Transverse colon (tissue), 4 donors: Measurements from ENCODE around the gene NECTIN1. TPM values are rescaled to one million over a fixed set of nuclear protein-coding genes. Genes with fewer than 3 reads are reported as not detected.

Experiments used
- DNase-seq: peaks from one replicate; pipeline ENCODE4 v3.0.0-alpha.2; 2019
- H3K27ac ChIP-seq, 4 donors: fragments of 200-600 bp; sonication (generic); 2 replicates each; pipeline ENCODE4 v1.5.1; 2016 to 2018; ENCODE audit warnings: inconsistent platforms in 4 of 4
- H3K27me3 ChIP-seq: fragments of 200-600 bp; sonication (generic); 2 replicates; pipeline ENCODE4 v1.5.1; 2017; ENCODE audit warnings: inconsistent platforms
- H3K36me3 ChIP-seq, 4 donors: fragments of 200-600 bp; sonication (generic); 2 replicates each; pipeline ENCODE4 v1.5.1; 2017 to 2019; ENCODE audit warnings: inconsistent platforms in 4 of 4
- H3K4me1 ChIP-seq, 4 donors: fragments of 200-600 bp; sonication (generic); 2 replicates each; pipeline ENCODE4 v1.5.1; 2017 to 2020; ENCODE audit warnings: inconsistent platforms in 4 of 4
- H3K4me3 ChIP-seq, 4 donors: fragments of 200-600 bp; sonication (generic); 1 replicate in 1 of 4; 2 replicates in 3 of 4; pipeline versions ENCODE4 v1.5.1 to v1.6.1; 2017 to 2019; ENCODE audit warnings: inconsistent platforms in 4 of 4
- H3K9me3 ChIP-seq, 2 donors: fragments of 200-600 bp; sonication (generic); 2 replicates each; pipeline ENCODE4 v1.5.1; 2017 to 2019; ENCODE audit warnings: inconsistent platforms in 2 of 2
- EP300 ChIP-seq: sonication (generic); formaldehyde crosslinking; IDR thresholded peaks from one replicate; pipeline ENCODE4 v1.6.1; 2017; ENCODE audit warnings: antibody characterized with exemption, low read depth
- POLR2A ChIP-seq: fragments of 450-650 bp; IDR thresholded peaks from one replicate; pipeline ENCODE4 v1.6.1; 2016; ENCODE audit warnings: antibody characterized with exemption, mild to moderate bottlenecking, moderate library complexity
- POLR2AphosphoS5 ChIP-seq, 3 donors: sonication (generic); formaldehyde crosslinking; IDR thresholded peaks; one replicate each; pipeline ENCODE4 v1.6.1; 2016; ENCODE audit warnings: antibody characterized with exemption in 3 of 3
- WGBS, 2 donors: methylation state at CpG; one replicate each; pipeline ENCODE4 v1.1.5; 2018; ENCODE audit warnings: low coverage in 1 of 2; 5-methylcytosine and 5-hydroxymethylcytosine counted together
- in situ Hi-C, 4 donors: fragments of 200-750 bp; cut with MboI; loops; one replicate each; pipeline versions ENCODE4 v1.15.0 to v1.15.1; 2017; ENCODE audit warnings: low sequenced_read_pairs in 3 of 4, low pct_ligation_motif_present in 1 of 4, low pct_unique_long_range_greater_than_20kb in 1 of 4
- intact Hi-C: fragments of 100-400 bp; cut with DNase I; formaldehyde crosslinking; loops from one replicate; pipeline ENCODE4 v1.15.1; 2023; ENCODE audit warnings: low total_unique reads
- total RNA-seq, 4 donors: library from RNA; depleted of rRNA; stranded (reverse); fragments of >200 nt; gene quantifications; one replicate each; pipeline ENCODE4 v1.1.0, GENCODE V29; 2016
- TF ChIP-seq, protein P1 (sequence below), 5 experiments: fragments of 200-600 bp in 3 of 5; fragments of 450-650 bp in 2 of 5; sonication (generic) in 3 of 5; IDR thresholded peaks; 1 replicate in 2 of 5; 2 replicates in 3 of 5; pipeline ENCODE4 v1.5.1; 2016 to 2017; ENCODE audit warnings: antibody characterized with exemption in 5 of 5, inconsistent platforms in 3 of 5, mild to moderate bottlenecking in 2 of 5, moderate library complexity in 1 of 5

Gene NECTIN1
- total RNA-seq, 4 donors from 2014 or later: 11.0 to 71.2 (median 12.6) TPM

- Histone ChIP-seq H3K27me3 (peaks cover 4% of the 10 kb centered on the region), H3K4me3 (no peak overlapping the region), H3K36me3 (no peaks in the 10 kb centered on the region), H3K4me1 (no peaks in the 10 kb centered on the region), H3K27ac (no peak overlapping the region), H3K9me3 (peaks cover 0 to 3% of the 10 kb centered on the region in 2 donors)
- intact Hi-C loops (no loop called here), in situ Hi-C loops (no loop called here)
- no peak for DNase-seq
- TF ChIP-seq POLR2AphosphoS5 (IDR thresholded peaks at IDR 0.05): no peak
- no peak for TF ChIP-seq POLR2A
- TF ChIP-seq, protein P1, sequence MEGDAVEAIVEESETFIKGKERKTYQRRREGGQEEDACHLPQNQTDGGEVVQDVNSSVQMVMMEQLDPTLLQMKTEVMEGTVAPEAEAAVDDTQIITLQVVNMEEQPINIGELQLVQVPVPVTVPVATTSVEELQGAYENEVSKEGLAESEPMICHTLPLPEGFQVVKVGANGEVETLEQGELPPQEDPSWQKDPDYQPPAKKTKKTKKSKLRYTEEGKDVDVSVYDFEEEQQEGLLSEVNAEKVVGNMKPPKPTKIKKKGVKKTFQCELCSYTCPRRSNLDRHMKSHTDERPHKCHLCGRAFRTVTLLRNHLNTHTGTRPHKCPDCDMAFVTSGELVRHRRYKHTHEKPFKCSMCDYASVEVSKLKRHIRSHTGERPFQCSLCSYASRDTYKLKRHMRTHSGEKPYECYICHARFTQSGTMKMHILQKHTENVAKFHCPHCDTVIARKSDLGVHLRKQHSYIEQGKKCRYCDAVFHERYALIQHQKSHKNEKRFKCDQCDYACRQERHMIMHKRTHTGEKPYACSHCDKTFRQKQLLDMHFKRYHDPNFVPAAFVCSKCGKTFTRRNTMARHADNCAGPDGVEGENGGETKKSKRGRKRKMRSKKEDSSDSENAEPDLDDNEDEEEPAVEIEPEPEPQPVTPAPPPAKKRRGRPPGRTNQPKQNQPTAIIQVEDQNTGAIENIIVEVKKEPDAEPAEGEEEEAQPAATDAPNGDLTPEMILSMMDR (IDR thresholded peaks at IDR 0.05): no peak
- TF ChIP-seq EP300: no peak
These were observed 43.1 kb upstream of the NECTIN1 start for GRCh38 chr11:119772076-119772475.

GRCh38 chr11:119771172-119771770 lies 42.3 kb upstream of the NECTIN1 start:
- no peaks in the 10 kb centered on the region for H3K36me3 ChIP-seq
- H3K9me3 ChIP-seq: peaks cover 0 to 3% of the 10 kb centered on the region in 2 donors
- no peak overlapping the region for H3K4me3 ChIP-seq
- no peak for DNase-seq
- TF ChIP-seq POLR2A (no peak), EP300 (no peak)
- intact Hi-C loops (no loop called here), in situ Hi-C loops (no loop called here)
- 80 to 93% methylated on average over 4 to 9 of the region's 9 CpGs for WGBS, 2 donors
- no peaks in the 10 kb centered on the region for H3K4me1 ChIP-seq
- no peak overlapping the region for H3K27ac ChIP-seq
- H3K27me3 ChIP-seq: peaks cover 4% of the 10 kb centered on the region

DNA sequence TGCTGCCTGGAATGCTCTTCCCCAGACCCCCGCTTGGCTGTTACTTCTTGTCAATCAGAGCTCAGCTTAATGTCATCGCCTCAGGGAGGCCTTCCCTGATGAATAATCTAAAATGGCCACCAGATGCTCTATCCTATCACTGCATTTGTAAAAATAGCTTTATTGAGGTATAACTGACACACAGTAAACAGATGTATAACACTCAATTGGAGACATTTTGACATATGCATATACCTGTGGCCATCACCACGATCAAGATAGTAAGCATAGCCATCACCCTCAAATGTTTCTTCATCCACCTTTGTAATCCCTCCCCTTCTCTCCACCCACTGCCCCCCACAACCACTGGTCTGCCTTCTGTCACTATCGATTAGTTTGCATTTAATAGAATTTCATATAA lies 36.6 kb upstream of the NECTIN1 start:
- DNase-seq: no peak
- H3K27ac ChIP-seq: no peak overlapping the region
- in situ Hi-C loops (no loop called here), intact Hi-C loops (no loop called here)
- no peak overlapping the region for H3K4me3 ChIP-seq
- 60 to 62% methylated on average over 1 to 4 of the region's 4 CpGs for WGBS, 2 donors
- peaks cover 0 to 3% of the 10 kb centered on the region in 2 donors for H3K9me3 ChIP-seq
- H3K36me3 ChIP-seq: no peaks in the 10 kb centered on the region
- H3K4me1 ChIP-seq: peaks cover 0 to 4% (median 2%) of the 10 kb centered on the region in 4 donors
- no peak for TF ChIP-seq POLR2AphosphoS5 (IDR thresholded peaks at IDR 0.05)
- TF ChIP-seq EP300: no peak
- TF ChIP-seq, protein P1 (IDR thresholded peaks at IDR 0.05): no peak
- TF ChIP-seq POLR2A: no peak
- H3K27me3 ChIP-seq: no peaks in the 10 kb centered on the region

DNA sequence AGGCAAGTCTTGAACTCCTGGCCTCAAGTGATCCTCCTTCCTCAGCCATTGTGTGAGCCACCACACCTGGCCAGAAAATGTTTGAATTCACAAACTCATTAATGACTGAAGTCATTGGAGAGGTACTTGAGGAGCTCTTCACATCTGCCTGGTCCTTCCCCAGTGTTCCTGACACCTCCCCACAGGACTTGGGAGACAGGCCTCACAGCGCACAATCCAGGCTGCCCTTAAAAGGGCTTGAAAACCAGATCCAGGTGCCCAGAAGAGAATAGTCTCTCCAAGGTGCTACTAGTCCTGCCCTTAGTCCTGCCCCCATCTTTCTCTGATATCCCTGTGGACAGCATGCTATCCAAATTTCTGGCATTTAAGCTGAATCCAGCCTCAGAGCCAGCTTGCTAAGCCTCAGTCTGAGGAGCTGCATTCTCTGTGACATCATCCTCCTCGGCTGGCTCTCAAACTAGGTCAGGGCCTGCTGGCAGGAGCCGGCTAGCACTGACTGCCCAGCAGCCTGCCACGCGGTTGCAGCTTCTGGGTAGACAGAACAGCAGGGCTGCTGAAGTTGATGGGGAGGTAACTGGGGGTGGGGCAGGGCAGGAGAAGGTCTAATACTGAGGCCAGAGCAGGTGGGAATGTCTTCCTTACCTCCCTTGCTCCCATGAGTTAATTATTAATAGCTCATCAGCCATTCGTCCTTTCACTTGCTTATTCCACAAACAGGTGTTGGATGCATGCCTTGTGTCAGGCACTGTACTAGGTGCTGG lies 35.3 kb upstream of the NECTIN1 start:
- TF ChIP-seq POLR2AphosphoS5 (IDR thresholded peaks at IDR 0.05): no peak
- TF ChIP-seq, protein P1 (IDR thresholded peaks at IDR 0.05): no peak
- no peak for TF ChIP-seq EP300
- TF ChIP-seq POLR2A: no peak
- intact Hi-C loops (no loop called here), in situ Hi-C loops (no loop called here)
- peaks cover 0 to 4% (median 2%) of the 10 kb centered on the region in 4 donors for H3K4me1 ChIP-seq
- H3K9me3 ChIP-seq: peaks cover 0 to 3% of the 10 kb centered on the region in 2 donors
- H3K36me3 ChIP-seq: no peaks in the 10 kb centered on the region
- no peak overlapping the region for H3K4me3 ChIP-seq
- WGBS, 2 donors: 20 to 24% methylated on average over 1 to 6 of the region's 6 CpGs
- no peak for DNase-seq
- peak overlapping the region in 1 of 4 donors; percentile 8 for H3K27ac ChIP-seq
- no peaks in the 10 kb centered on the region for H3K27me3 ChIP-seq
